Fibroblast of the aortic adventitia (primary cell): ENCODE measurements around the gene CCDC78. TPM values are rescaled to one million over a fixed set of nuclear protein-coding genes. Genes with fewer than 3 reads are reported as not detected.

Source experiments
- DNase-seq: peaks from one replicate; pipeline ENCODE4 v3.0.0-alpha.2; 2010; ENCODE audit warnings: low read depth
- H3K4me3 ChIP-seq: 2 replicates; pipeline ENCODE4 v1.5.1; 2011; ENCODE audit warnings: low read depth, mild to moderate bottlenecking, control low read depth, low read length, moderate library complexity
- CTCF ChIP-seq: IDR thresholded peaks from 2 replicates; pipeline ENCODE4 v1.5.1; 2011; ENCODE audit warnings: mild to moderate bottlenecking, low read length, control low read depth, inconsistent platforms; ENCODE audit not compliant: insufficient read depth
- total RNA-seq: library from RNA; depleted of rRNA; stranded (reverse); fragments of >200 nt; gene quantifications from 2 replicates; pipeline ENCODE4 v1.2.3, GENCODE V29; 2012; ENCODE audit warnings: low replicate concordance

The CCDC78 gene
- total RNA-seq, 1 donor: 1.8 TPM

GRCh38 chr16:704552-705380 is 21.5 kb downstream of the CCDC78 start:
- TF ChIP-seq CTCF: no peak
- H3K4me3 ChIP-seq: peak overlapping the region; percentile 17
- no peak for DNase-seq

GRCh38 chr16:704047-704446 is 22.2 kb downstream of the CCDC78 start:
- DNase-seq: no peak
- no peak for TF ChIP-seq CTCF
- no peak overlapping the region for H3K4me3 ChIP-seq

GRCh38 chr16:703406-703805 is 22.8 kb downstream of the CCDC78 start:
- no peak for TF ChIP-seq CTCF
- H3K4me3 ChIP-seq: no peak overlapping the region
- no peak for DNase-seq

GRCh38 chr16:702341-702740 is 23.9 kb downstream of the CCDC78 start:
- H3K4me3 ChIP-seq: no peak overlapping the region
- no peak for TF ChIP-seq CTCF
- no peak for DNase-seq

GRCh38 chr16:700684-701584 is 25.3 kb downstream of the CCDC78 start:
- no peak for DNase-seq
- TF ChIP-seq CTCF: no peak

GRCh38 chr16:698911-699671 is 27.2 kb downstream of the CCDC78 start:
- H3K4me3 ChIP-seq: no peak overlapping the region
- no peak for DNase-seq
- TF ChIP-seq CTCF: no peak

More at GRCh38 chr16:700684-701584, 25.3 kb downstream of the CCDC78 start:
- H3K4me3 ChIP-seq: no peak overlapping the region
